Thyroid gland (tissue), 4 donors: ENCODE measurements around the gene PLXNB2.

ENCODE experiments used
- POLR2A ChIP-seq, 2 donors: fragments of 450-650 bp; IDR thresholded peaks; one replicate each; pipeline ENCODE4 v1.6.1; 2017; ENCODE audit warnings: antibody characterized with exemption in 2 of 2, mild to moderate bottlenecking in 2 of 2, moderate library complexity in 1 of 2
- TF ChIP-seq, protein P1 (sequence below), 6 experiments: fragments of 200-600 bp in 3 of 6; fragments of 450-650 bp in 3 of 6; sonication (generic) in 3 of 6; IDR thresholded peaks; one replicate each; pipeline ENCODE4 v1.5.1; 2016 to 2019; ENCODE audit warnings: antibody characterized with exemption in 6 of 6, mild to moderate bottlenecking in 2 of 6, inconsistent platforms in 1 of 6, moderate library complexity in 1 of 6

DNA sequence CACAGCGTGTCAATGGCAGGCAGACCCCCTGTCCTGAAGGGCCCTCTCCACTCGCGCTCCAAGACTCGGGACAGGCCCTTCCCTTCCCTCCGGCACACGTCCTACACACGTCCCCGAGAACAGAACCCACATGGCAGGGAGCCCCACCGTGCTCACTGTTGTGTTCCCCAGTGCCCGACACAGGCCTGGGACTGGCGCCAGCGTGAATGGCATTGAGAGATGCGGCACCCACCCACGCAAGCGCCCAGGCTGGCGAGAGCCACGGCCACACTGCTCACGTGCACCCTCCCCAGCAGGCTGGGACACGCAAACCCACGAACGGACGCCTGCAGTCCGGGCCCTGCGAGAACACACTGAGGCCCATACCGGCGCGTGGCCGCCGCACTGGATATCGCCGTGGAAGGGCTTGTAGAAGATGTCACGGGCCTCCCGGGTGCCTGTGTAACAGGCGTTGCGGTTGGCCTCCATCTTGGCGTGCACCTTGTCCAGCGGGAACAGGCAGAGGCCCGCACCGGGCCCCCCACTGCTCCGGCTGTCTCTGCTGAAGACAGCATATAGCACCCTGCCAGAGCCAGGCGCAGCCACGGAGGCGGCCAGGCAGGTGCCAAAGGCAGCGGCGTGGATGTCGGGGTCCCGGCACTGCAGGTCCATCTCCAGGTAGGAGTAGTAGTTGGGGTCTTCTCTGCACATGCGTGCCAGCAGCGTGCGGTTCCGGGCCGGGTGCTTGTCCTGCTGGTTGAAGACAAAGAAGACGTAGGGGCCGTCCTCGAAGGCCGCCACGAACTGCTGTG, 18.1 kb downstream of the PLXNB2 start:
- TF ChIP-seq, protein P1, sequence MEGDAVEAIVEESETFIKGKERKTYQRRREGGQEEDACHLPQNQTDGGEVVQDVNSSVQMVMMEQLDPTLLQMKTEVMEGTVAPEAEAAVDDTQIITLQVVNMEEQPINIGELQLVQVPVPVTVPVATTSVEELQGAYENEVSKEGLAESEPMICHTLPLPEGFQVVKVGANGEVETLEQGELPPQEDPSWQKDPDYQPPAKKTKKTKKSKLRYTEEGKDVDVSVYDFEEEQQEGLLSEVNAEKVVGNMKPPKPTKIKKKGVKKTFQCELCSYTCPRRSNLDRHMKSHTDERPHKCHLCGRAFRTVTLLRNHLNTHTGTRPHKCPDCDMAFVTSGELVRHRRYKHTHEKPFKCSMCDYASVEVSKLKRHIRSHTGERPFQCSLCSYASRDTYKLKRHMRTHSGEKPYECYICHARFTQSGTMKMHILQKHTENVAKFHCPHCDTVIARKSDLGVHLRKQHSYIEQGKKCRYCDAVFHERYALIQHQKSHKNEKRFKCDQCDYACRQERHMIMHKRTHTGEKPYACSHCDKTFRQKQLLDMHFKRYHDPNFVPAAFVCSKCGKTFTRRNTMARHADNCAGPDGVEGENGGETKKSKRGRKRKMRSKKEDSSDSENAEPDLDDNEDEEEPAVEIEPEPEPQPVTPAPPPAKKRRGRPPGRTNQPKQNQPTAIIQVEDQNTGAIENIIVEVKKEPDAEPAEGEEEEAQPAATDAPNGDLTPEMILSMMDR (IDR thresholded peaks at IDR 0.05) = no peak
- no peak for TF ChIP-seq POLR2A (IDR thresholded peaks at IDR 0.05)
